Measurements from ENCODE around the gene LCMT1. TPM values are rescaled to one million over a fixed set of nuclear protein-coding genes. Genes with fewer than 3 reads are reported as not detected.
"Not testable (repeated sequence)": the region's sequence is repeated elsewhere in the genome, so short reads cannot be mapped to it uniquely, and the experiment has no call there.

Gene LCMT1
- polyA plus RNA-seq, 1 donor from 2014 or later: 45.5 TPM

DNA sequence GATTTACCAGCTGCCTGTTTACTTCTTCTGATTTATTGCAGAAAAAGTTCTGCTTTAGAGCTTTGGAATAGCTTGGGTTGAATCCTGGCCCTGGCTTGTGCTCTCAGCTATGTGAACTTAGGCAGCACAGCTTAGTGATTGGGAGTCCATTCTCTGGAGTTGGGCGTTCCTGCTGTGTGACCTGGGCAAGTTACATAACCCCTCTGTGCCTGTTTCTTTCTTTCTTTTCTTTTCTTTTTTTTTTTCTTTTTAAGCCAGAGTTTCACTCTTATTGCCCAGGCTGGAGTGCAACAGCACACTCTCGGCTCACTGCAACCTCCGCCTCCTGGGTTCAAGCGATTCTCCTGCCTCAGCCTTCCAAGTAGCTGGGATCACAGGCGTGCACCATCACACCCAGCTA lies 53.7 kb downstream of the LCMT1 start:
- Histone ChIP-seq H2AFZ (ENCODE audit: low read depth, low read length) (no peak overlapping the region), H3K27me3 (ENCODE audit: insufficient read depth, low read depth, low read length) (no peaks in the 10 kb centered on the region), H3K9me3 (ENCODE audit: low read length) (no peaks in the 10 kb centered on the region), H3K36me3 (ENCODE audit: insufficient read depth, low read length) (peaks cover 22% of the 10 kb centered on the region), H3K9me2 (ENCODE audit: insufficient read depth, low read length) (no peaks in the 10 kb centered on the region), H3F3A (ENCODE audit: insufficient read depth, low read length, poor library complexity, severe bottlenecking) (no peaks in the 10 kb centered on the region), H3K4me2 (ENCODE audit: low read length) (no peak overlapping the region), H3K27ac (ENCODE audit: low read length) (no peak overlapping the region), H3K4me3 (ENCODE audit: low read length) (no peak overlapping the region), H4K20me1 (ENCODE audit: insufficient read depth) (no peaks in the 10 kb centered on the region), H3K9ac (ENCODE audit: low read length) (no peak overlapping the region), H3K79me2 (replicated peaks; ENCODE audit: insufficient read depth, low read length) (no peaks in the 10 kb centered on the region)
- TF ChIP-seq MXI1 (conservative IDR thresholded peaks at IDR 0.05; ENCODE audit: poor library complexity, severe bottlenecking) (no peak), SMC3 (conservative IDR thresholded peaks at IDR 0.05; ENCODE audit: poor library complexity) (no peak), EP300 (conservative IDR thresholded peaks at IDR 0.05; ENCODE audit: poor library complexity, severe bottlenecking) (no peak), EZH2 (IDR thresholded peaks at IDR 0.05; ENCODE audit: borderline replicate concordance, insufficient read depth, low read length, poor library complexity, severe bottlenecking) (no peak), TAF1 (IDR thresholded peaks at IDR 0.05; ENCODE audit: low read depth) (no peak), POLR2AphosphoS5 (IDR thresholded peaks at IDR 0.05) (no peak), RAD21 (conservative IDR thresholded peaks at IDR 0.05) (no peak)
- TF ChIP-seq, protein P1, sequence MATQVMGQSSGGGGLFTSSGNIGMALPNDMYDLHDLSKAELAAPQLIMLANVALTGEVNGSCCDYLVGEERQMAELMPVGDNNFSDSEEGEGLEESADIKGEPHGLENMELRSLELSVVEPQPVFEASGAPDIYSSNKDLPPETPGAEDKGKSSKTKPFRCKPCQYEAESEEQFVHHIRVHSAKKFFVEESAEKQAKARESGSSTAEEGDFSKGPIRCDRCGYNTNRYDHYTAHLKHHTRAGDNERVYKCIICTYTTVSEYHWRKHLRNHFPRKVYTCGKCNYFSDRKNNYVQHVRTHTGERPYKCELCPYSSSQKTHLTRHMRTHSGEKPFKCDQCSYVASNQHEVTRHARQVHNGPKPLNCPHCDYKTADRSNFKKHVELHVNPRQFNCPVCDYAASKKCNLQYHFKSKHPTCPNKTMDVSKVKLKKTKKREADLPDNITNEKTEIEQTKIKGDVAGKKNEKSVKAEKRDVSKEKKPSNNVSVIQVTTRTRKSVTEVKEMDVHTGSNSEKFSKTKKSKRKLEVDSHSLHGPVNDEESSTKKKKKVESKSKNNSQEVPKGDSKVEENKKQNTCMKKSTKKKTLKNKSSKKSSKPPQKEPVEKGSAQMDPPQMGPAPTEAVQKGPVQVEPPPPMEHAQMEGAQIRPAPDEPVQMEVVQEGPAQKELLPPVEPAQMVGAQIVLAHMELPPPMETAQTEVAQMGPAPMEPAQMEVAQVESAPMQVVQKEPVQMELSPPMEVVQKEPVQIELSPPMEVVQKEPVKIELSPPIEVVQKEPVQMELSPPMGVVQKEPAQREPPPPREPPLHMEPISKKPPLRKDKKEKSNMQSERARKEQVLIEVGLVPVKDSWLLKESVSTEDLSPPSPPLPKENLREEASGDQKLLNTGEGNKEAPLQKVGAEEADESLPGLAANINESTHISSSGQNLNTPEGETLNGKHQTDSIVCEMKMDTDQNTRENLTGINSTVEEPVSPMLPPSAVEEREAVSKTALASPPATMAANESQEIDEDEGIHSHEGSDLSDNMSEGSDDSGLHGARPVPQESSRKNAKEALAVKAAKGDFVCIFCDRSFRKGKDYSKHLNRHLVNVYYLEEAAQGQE (IDR thresholded peaks at IDR 0.05; ENCODE audit: borderline replicate concordance): no peak
- TF ChIP-seq, protein P2, sequence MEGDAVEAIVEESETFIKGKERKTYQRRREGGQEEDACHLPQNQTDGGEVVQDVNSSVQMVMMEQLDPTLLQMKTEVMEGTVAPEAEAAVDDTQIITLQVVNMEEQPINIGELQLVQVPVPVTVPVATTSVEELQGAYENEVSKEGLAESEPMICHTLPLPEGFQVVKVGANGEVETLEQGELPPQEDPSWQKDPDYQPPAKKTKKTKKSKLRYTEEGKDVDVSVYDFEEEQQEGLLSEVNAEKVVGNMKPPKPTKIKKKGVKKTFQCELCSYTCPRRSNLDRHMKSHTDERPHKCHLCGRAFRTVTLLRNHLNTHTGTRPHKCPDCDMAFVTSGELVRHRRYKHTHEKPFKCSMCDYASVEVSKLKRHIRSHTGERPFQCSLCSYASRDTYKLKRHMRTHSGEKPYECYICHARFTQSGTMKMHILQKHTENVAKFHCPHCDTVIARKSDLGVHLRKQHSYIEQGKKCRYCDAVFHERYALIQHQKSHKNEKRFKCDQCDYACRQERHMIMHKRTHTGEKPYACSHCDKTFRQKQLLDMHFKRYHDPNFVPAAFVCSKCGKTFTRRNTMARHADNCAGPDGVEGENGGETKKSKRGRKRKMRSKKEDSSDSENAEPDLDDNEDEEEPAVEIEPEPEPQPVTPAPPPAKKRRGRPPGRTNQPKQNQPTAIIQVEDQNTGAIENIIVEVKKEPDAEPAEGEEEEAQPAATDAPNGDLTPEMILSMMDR (IDR thresholded peaks at IDR 0.05; ENCODE audit: poor library complexity, severe bottlenecking): no peak

DNA sequence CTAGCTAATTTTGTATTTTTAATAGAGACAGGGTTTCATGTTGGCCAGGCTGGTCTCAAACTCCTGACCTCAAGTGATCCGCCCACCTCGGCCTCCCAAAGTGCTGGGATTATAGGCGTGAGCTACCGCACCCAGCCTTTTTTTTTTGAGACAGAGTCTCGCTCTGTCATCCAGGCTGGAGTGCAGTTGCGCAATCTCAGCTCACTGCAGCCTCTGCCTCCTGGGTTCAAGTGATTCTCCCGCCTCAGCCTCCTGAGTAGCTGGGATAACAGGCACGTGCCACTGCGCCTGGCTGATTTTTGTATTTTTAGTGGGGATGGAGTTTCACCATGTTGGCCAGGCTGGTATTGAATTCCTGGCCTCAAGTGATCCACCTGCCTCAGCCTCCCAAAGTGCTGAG lies 56.4 kb downstream of the LCMT1 start:
- H3K36me3 ChIP-seq (ENCODE audit: insufficient read depth, low read length): peaks cover 15% of the 10 kb centered on the region
- H2AFZ ChIP-seq (ENCODE audit: low read depth, low read length); H3K4me2 ChIP-seq (ENCODE audit: low read length); H3K9ac ChIP-seq (ENCODE audit: low read length); H3F3A ChIP-seq (ENCODE audit: insufficient read depth, low read length, poor library complexity, severe bottlenecking); H3K9me2 ChIP-seq (ENCODE audit: insufficient read depth, low read length); H4K20me1 ChIP-seq (ENCODE audit: insufficient read depth); H3K4me3 ChIP-seq (ENCODE audit: low read length); H3K79me2 ChIP-seq (replicated peaks; ENCODE audit: insufficient read depth, low read length); H3K27ac ChIP-seq (ENCODE audit: low read length); H3K9me3 ChIP-seq (ENCODE audit: low read length); H3K27me3 ChIP-seq (ENCODE audit: insufficient read depth, low read depth, low read length): not testable (repeated sequence)

DNA sequence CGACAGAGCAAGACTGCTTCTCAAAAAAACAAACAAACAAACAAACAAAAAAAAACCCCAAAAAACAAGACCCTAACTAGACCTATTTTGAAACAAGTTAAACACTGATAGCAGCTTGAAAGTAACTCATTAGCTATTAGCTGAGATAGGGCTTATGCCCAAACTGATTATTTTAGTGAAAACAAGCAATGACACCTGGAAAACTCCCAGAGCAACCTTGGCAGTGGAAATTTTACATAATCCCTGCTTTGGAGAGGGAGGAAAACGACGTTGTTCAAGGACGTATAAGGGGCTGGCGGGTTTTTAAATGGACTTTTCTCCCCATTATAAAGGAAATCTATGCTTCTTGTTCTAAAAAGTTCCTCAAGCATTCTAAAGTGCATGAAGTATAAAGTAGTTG lies 59.8 kb downstream of the LCMT1 start:
- no peak overlapping the region for H2AFZ ChIP-seq (ENCODE audit: low read depth, low read length)
- no peaks in the 10 kb centered on the region for H3K79me2 ChIP-seq (replicated peaks; ENCODE audit: insufficient read depth, low read length)
- TF ChIP-seq RAD21 (conservative IDR thresholded peaks at IDR 0.05) (no peak), POLR2AphosphoS5 (IDR thresholded peaks at IDR 0.05) (no peak), EP300 (conservative IDR thresholded peaks at IDR 0.05; ENCODE audit: poor library complexity, severe bottlenecking) (no peak), TAF1 (IDR thresholded peaks at IDR 0.05; ENCODE audit: low read depth) (no peak), SMC3 (conservative IDR thresholded peaks at IDR 0.05; ENCODE audit: poor library complexity) (no peak), MXI1 (conservative IDR thresholded peaks at IDR 0.05; ENCODE audit: poor library complexity, severe bottlenecking) (no peak), EZH2 (IDR thresholded peaks at IDR 0.05; ENCODE audit: borderline replicate concordance, insufficient read depth, low read length, poor library complexity, severe bottlenecking) (no peak)
- TF ChIP-seq, protein P1 (IDR thresholded peaks at IDR 0.05; ENCODE audit: borderline replicate concordance): no peak
- TF ChIP-seq, protein P2 (IDR thresholded peaks at IDR 0.05; ENCODE audit: poor library complexity, severe bottlenecking): no peak
- H3K27me3 ChIP-seq (ENCODE audit: insufficient read depth, low read depth, low read length): no peaks in the 10 kb centered on the region
- H4K20me1 ChIP-seq (ENCODE audit: insufficient read depth): no peaks in the 10 kb centered on the region
- no peak overlapping the region for H3K9ac ChIP-seq (ENCODE audit: low read length)
- H3F3A ChIP-seq (ENCODE audit: insufficient read depth, low read length, poor library complexity, severe bottlenecking): no peaks in the 10 kb centered on the region
- H3K4me2 ChIP-seq (ENCODE audit: low read length): no peak overlapping the region
- no peaks in the 10 kb centered on the region for H3K9me2 ChIP-seq (ENCODE audit: insufficient read depth, low read length)
- H3K27ac ChIP-seq (ENCODE audit: low read length): no peak overlapping the region
- no peak overlapping the region for H3K4me3 ChIP-seq (ENCODE audit: low read length)
- no peaks in the 10 kb centered on the region for H3K9me3 ChIP-seq (ENCODE audit: low read length)
- H3K36me3 ChIP-seq (ENCODE audit: insufficient read depth, low read length): peaks cover 15% of the 10 kb centered on the region

Data from neural cell (in vitro differentiated cells).